ENCODE results near the gene MISP. TPM values are rescaled to one million over a fixed set of nuclear protein-coding genes. Genes with fewer than 3 reads are reported as not detected.
"Not testable (repeated sequence)": the region's sequence is repeated elsewhere in the genome, so short reads cannot be mapped to it uniquely, and the experiment has no call there.

MISP gene
- total and polyA plus RNA-seq, 2 of the 8 experiments (the other 6 are each of a cell fraction or from before 2014, with no cell fraction given), result 0.43 to 0.45 TPM

DNA sequence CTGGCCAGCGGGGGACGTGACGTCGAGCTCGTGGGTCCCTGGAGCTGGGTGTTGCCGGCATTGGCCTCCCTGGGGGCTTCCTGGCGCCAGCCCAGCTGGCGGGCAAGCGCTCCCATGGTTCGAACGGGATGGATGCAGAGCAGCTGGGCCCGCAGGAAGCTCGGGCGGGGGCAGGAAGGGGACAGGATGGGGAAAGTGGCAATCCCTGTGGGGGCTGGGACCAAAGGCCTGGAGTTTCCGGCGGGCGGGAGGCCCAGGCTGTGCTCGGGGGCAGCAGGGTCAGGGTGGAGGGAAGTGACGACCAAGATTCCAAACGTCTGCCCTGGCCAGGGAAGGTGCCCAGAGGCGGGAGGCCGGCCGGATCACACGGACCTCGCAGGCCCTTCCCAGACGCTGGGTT, 22.9 kb upstream of the MISP start:
- Histone ChIP-seq H3K23me2 (ENCODE audit: low read depth, low read length) (no peaks in the 10 kb centered on the region), H2BK120ac (replicated peaks; ENCODE audit: low read depth, low read length) (no peak overlapping the region), H3K79me2 (ENCODE audit: control insufficient read depth in 1 of 2, insufficient read depth in 2 of 2, low read length in 2 of 2) (no peaks in the 10 kb centered on the region), H3K18ac (ENCODE audit: extremely low read depth, low read length) (no peak overlapping the region), H2AFZ (ENCODE audit: low read length) (no peak overlapping the region), H2BK5ac (ENCODE audit: low read depth, low read length) (no peak overlapping the region), H3K14ac (ENCODE audit: insufficient read length) (no peak overlapping the region), H3K79me1 (ENCODE audit: low read depth, low read length) (no peaks in the 10 kb centered on the region; the same call in 1 of the 2 replicates), H3K56ac (replicated peaks; ENCODE audit: insufficient read length, low read depth, low read length) (no peak overlapping the region), H2BK15ac (ENCODE audit: low read length) (no peak overlapping the region), H3K27me3 (replicated peaks in 1 of 4; ENCODE audit: control insufficient read depth in 3 of 4, extremely low read depth in 1 of 4, insufficient read depth in 3 of 4, low read length in 3 of 4) (no peaks in the 10 kb centered on the region), H3K4ac (replicated peaks; ENCODE audit: insufficient read length, low read depth, low read length) (no peak overlapping the region), H3K9ac (replicated peaks in 1 of 4; ENCODE audit: extremely low read depth in 1 of 4, low read depth in 3 of 4, low read length in 3 of 4) (no peak overlapping the region), H3K4me3 (ENCODE audit: extremely low read depth in 1 of 4, insufficient read depth in 2 of 4, low read depth in 3 of 4, low read length in 4 of 4) (no peak overlapping the region), H2AK5ac (ENCODE audit: low read depth, low read length) (no peak overlapping the region), H3K4me1 (replicated peaks in 1 of 4; ENCODE audit: control insufficient read depth in 3 of 4, insufficient read depth in 4 of 4, low read length in 3 of 4) (no peaks in the 10 kb centered on the region), H4K5ac (ENCODE audit: insufficient read length, low read depth, low read length) (no peak overlapping the region), H3K27ac (ENCODE audit: low read depth, low read length) (no peak overlapping the region), H4K8ac (ENCODE audit: extremely low read depth, insufficient read depth, low read length) (no peak overlapping the region; the same call in 1 of the 2 replicates), H3K23ac (ENCODE audit: insufficient read length) (no peak overlapping the region), H3K4me2 (ENCODE audit: insufficient read depth in 1 of 2, low read depth in 2 of 2, low read length in 2 of 2) (no peak overlapping the region), H2BK12ac (ENCODE audit: low read depth, low read length) (no peak overlapping the region), H4K91ac (replicated peaks; ENCODE audit: insufficient read length, low read length) (no peak overlapping the region), H2BK20ac (ENCODE audit: low read length) (no peak overlapping the region), H4K20me1 (replicated peaks in 1 of 2; ENCODE audit: control insufficient read depth in 1 of 2, insufficient read depth in 2 of 2, low read length in 2 of 2) (peaks cover 0 to 3% of the 10 kb centered on the region in 2 experiments), H3K9me3 (ENCODE audit: insufficient read depth in 2 of 2, low read depth in 1 of 2, low read length in 1 of 2) (no peaks in the 10 kb centered on the region), H3K36me3 (ENCODE audit: control insufficient read depth in 2 of 4, insufficient read depth in 4 of 4, low read length in 3 of 4) (no peaks in the 10 kb centered on the region; a peak in 1 of 8 replicates)
- DNase-seq (ENCODE audit: low read depth in 1 of 2, low spot score in 2 of 2) (no peak), FAIRE-seq (no peak)
- CTCF ChIA-PET (ENCODE audit: partially characterized antibody), result interaction anchor here (1.1 to 3.7 kb wide), 4 partner anchors 9 to 20 kb away, joined by 3 to 9 read pairs (median 3); no protein-coding TSS in a partner anchor
- TF ChIP-seq CEBPB (IDR thresholded peaks at IDR 0.05; ENCODE audit: low read depth, low read length), result no peak
- 98% methylated on average over 11 of the region's 26 CpGs; no CpG with 5 or more reads in 1 of the 2 experiments for WGBS, 2 experiments (ENCODE audit: extremely low coverage in 1 of 2, insufficient coverage in 1 of 2, insufficient read length in 1 of 2, insufficient replicate concordance in 2 of 2, low coverage in 1 of 2, low lambda C conversion rate in 2 of 2, missing lambda C conversion rate in 1 of 2)
- POLR2A ChIA-PET (ENCODE audit: partially characterized antibody), result interaction anchor here (1.5 kb wide), 1 partner anchor 156 kb away, joined by 3 read pairs; no protein-coding TSS in a partner anchor

DNA sequence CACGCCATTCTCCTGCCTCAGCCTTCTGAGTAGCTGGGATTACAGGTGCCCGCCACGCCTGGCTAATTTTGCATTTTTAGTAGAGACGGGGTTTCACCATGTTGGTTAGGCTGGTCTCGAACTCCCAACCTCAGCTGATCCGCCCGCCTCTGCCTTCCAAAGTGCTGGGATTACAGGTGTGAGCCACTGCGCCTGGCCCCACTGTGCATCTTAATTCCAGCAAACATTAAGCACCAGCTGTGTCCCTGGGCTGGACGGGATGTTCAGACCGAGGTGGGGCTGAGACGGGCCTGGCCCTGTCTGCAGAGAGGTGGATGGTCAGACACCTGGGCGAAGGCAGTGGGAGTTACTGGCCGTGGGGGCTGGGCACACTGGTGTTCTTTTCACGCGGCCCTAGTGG, 21.3 kb upstream of the MISP start:
- DNase-seq (ENCODE audit: low read depth in 1 of 2, low spot score in 2 of 2); H3K79me1 ChIP-seq (ENCODE audit: low read depth, low read length); H3K36me3 ChIP-seq (ENCODE audit: control insufficient read depth in 2 of 4, insufficient read depth in 4 of 4, low read length in 3 of 4); H3K56ac ChIP-seq (replicated peaks; ENCODE audit: insufficient read length, low read depth, low read length); H3K23ac ChIP-seq (ENCODE audit: insufficient read length); H3K4me2 ChIP-seq (ENCODE audit: insufficient read depth in 1 of 2, low read depth in 2 of 2, low read length in 2 of 2); H3K18ac ChIP-seq (ENCODE audit: extremely low read depth, low read length); H3K27ac ChIP-seq (ENCODE audit: low read depth, low read length); H4K91ac ChIP-seq (replicated peaks; ENCODE audit: insufficient read length, low read length); H2BK15ac ChIP-seq (ENCODE audit: low read length); H3K79me2 ChIP-seq (ENCODE audit: control insufficient read depth in 1 of 2, insufficient read depth in 2 of 2, low read length in 2 of 2); H2AFZ ChIP-seq (ENCODE audit: low read length); H2BK5ac ChIP-seq (ENCODE audit: low read depth, low read length); H2BK20ac ChIP-seq (ENCODE audit: low read length); H3K9me3 ChIP-seq (ENCODE audit: insufficient read depth in 2 of 2, low read depth in 1 of 2, low read length in 1 of 2); H2BK12ac ChIP-seq (ENCODE audit: low read depth, low read length); H3K14ac ChIP-seq (ENCODE audit: insufficient read length); H3K9ac ChIP-seq (replicated peaks in 1 of 4; ENCODE audit: extremely low read depth in 1 of 4, low read depth in 3 of 4, low read length in 3 of 4); H3K23me2 ChIP-seq (ENCODE audit: low read depth, low read length); H3K4ac ChIP-seq (replicated peaks; ENCODE audit: insufficient read length, low read depth, low read length); H4K5ac ChIP-seq (ENCODE audit: insufficient read length, low read depth, low read length); H3K27me3 ChIP-seq (replicated peaks in 1 of 4; ENCODE audit: control insufficient read depth in 3 of 4, extremely low read depth in 1 of 4, insufficient read depth in 3 of 4, low read length in 3 of 4); H2BK120ac ChIP-seq (replicated peaks; ENCODE audit: low read depth, low read length); H2AK5ac ChIP-seq (ENCODE audit: low read depth, low read length); H4K8ac ChIP-seq (ENCODE audit: extremely low read depth, insufficient read depth, low read length); H3K4me1 ChIP-seq (replicated peaks in 1 of 4; ENCODE audit: control insufficient read depth in 3 of 4, insufficient read depth in 4 of 4, low read length in 3 of 4); H3K4me3 ChIP-seq (ENCODE audit: extremely low read depth in 1 of 4, insufficient read depth in 2 of 4, low read depth in 3 of 4, low read length in 4 of 4); H4K20me1 ChIP-seq (replicated peaks in 1 of 2; ENCODE audit: control insufficient read depth in 1 of 2, insufficient read depth in 2 of 2, low read length in 2 of 2); FAIRE-seq: not testable (repeated sequence)
- 85% methylated on average over 15 of the region's 15 CpGs; no CpG with 5 or more reads in 1 of the 2 experiments for WGBS, 2 experiments (ENCODE audit: extremely low coverage in 1 of 2, insufficient coverage in 1 of 2, insufficient read length in 1 of 2, insufficient replicate concordance in 2 of 2, low coverage in 1 of 2, low lambda C conversion rate in 2 of 2, missing lambda C conversion rate in 1 of 2)
- CTCF ChIA-PET (ENCODE audit: partially characterized antibody), result interaction anchor here (1.0 to 3.5 kb wide), 2 partner anchors 12 to 59 kb away, joined by 3 to 17 read pairs; no protein-coding TSS in a partner anchor
- POLR2A ChIA-PET (ENCODE audit: partially characterized antibody), result interaction anchor here (2.1 kb wide), 1 partner anchor 25 kb away, joined by 6 read pairs; no protein-coding TSS in a partner anchor
